ENCODE measurements around the gene CDYL. TPM values are rescaled to one million over a fixed set of nuclear protein-coding genes. Genes with fewer than 3 reads are reported as not detected.
"Not testable (repeated sequence)": the region's sequence is repeated elsewhere in the genome, so short reads cannot be mapped to it uniquely, and the experiment has no call there.

The CDYL gene
- polyA plus RNA-seq, 5 donors = 25.2 to 31.9 (median 31.4) TPM

GRCh38 chr6:4994741-4995140, 218.5 kb downstream of the CDYL start:
- DNase-seq = no peak

GRCh38 chr6:4997862-4998261, 221.7 kb downstream of the CDYL start:
- no peak for DNase-seq

GRCh38 chr6:4999586-4999985, 223.4 kb downstream of the CDYL start:
- no peak for DNase-seq

GRCh38 chr6:5003604-5004372, 227.6 kb downstream of the CDYL start, which contains the start of gene RPP40:
TSS of gene RPP40 (minus strand) at chr6:5004037. CDS start at chr6:5004002, 35 bp downstream.
- peak; percentile 95 to 97 for DNase-seq

GRCh38 chr6:5004373-5005037, 228.3 kb downstream of the CDYL start:
- no peak for DNase-seq

- not testable (repeated sequence) for DNase-seq
Observed at GRCh38 chr6:5005038-5005433, 228.8 kb downstream of the CDYL start.

Other genes with a start within 250 kb of the CDYL start
- 10 to 100 TPM in 4 of 5 donors, 1 to 10 TPM in 1; 9.7 to 13.2 (median 12.2) TPM for gene RPP40, start 227.6 kb downstream of the CDYL start, polyA plus RNA-seq (ENCODE audit: insufficient read depth in 1 of 5, insufficient read length in 5 of 5, low replicate concordance in 1 of 5)